Adipose tissue (tissue), 3 donors: Measurements from ENCODE around the gene TMEM91. TPM values are rescaled to one million over a fixed set of nuclear protein-coding genes. Genes with fewer than 3 reads are reported as not detected.

Source experiments
- H3K27ac ChIP-seq: one replicate; pipeline ENCODE4 v1.5.1; 2013; ENCODE audit warnings: low read depth, low read length
- WGBS, 3 donors: extraction: QIAGEN DNeasy Blood & Tissue Kit; methylation state at CpG; one replicate each; pipeline ENCODE4 v1.1.7; 2013; 5-methylcytosine and 5-hydroxymethylcytosine counted together
- polyA plus RNA-seq, 3 donors: library from polyadenylated mRNA; stranded (reverse); fragments of 200-250 nt; gene quantifications; one replicate each; pipeline ENCODE4 v1.2.3, GENCODE V29; 2013
- donor health status: healthy with polysubstance abuse.
- donor health status: Bipolar disorder and iron deficiency.
- donor health status: healthy.

Gene TMEM91
- polyA plus RNA-seq, 3 donors, result 10.2 to 24.2 (median 12.2) TPM

GRCh38 chr19:41352279-41352608, 24.1 kb upstream of the TMEM91 start:
- H3K27ac ChIP-seq, result peak overlapping the region; percentile 7
- WGBS, 3 donors, result 0 to 2% (median 1%) methylated on average over 12 of the region's 12 CpGs

- no peak overlapping the region for H3K27ac ChIP-seq
- WGBS, 3 donors, result 0 to 1% (median 1%) methylated on average over 65 to 71 of the region's 71 CpGs
Observed at GRCh38 chr19:41352609-41353465, 23.5 kb upstream of the TMEM91 start.

GRCh38 chr19:41353466-41354342, 22.6 kb upstream of the TMEM91 start, which contains the start of gene TGFB1:
TSS of gene TGFB1 (minus strand) at chr19:41353922. CDS start at chr19:41353044, 878 bp downstream.
- 1% methylated on average over 44 to 78 of the region's 78 CpGs for WGBS, 3 donors
- peak within 1 kb of the TSS; percentile 62 for H3K27ac ChIP-seq

GRCh38 chr19:41354343-41354953, 21.9 kb upstream of the TMEM91 start:
- 89 to 92% (median 90%) methylated on average over 23 of the region's 23 CpGs for WGBS, 3 donors
- no peak overlapping the region for H3K27ac ChIP-seq

- no peak overlapping the region for H3K27ac ChIP-seq
Observed at GRCh38 chr19:41355035-41355434, 21.3 kb upstream of the TMEM91 start.

GRCh38 chr19:41355802-41356201, 20.5 kb upstream of the TMEM91 start:
- no peak overlapping the region for H3K27ac ChIP-seq

More at GRCh38 chr19:41355035-41355434, 21.3 kb upstream of the TMEM91 start:
- 88 to 100% (median 100%) methylated on average over 1 of the region's 1 CpG for WGBS, 3 donors

GRCh38 chr19:41356984-41357739, 19.2 kb upstream of the TMEM91 start:
- 66 to 79% (median 69%) methylated on average over 11 of the region's 11 CpGs for WGBS, 3 donors
- no peak overlapping the region for H3K27ac ChIP-seq

More at GRCh38 chr19:41355802-41356201, 20.5 kb upstream of the TMEM91 start:
- 49 to 79% (median 63%) methylated on average over 3 of the region's 3 CpGs for WGBS, 3 donors

GRCh38 chr19:41357746-41358145, 18.6 kb upstream of the TMEM91 start:
- WGBS, 3 donors, result 92 to 94% (median 93%) methylated on average over 13 of the region's 13 CpGs
- H3K27ac ChIP-seq, result no peak overlapping the region

- WGBS, 3 donors, result 88 to 100% (median 95%) methylated on average over 1 of the region's 1 CpG
- H3K27ac ChIP-seq, result no peak overlapping the region
Observed at GRCh38 chr19:41359741-41360140, 16.6 kb upstream of the TMEM91 start.

GRCh38 chr19:41362143-41362847, 14.0 kb upstream of the TMEM91 start:
- H3K27ac ChIP-seq, result no peak overlapping the region
- 74 to 89% (median 83%) methylated on average over 8 to 10 of the region's 10 CpGs for WGBS, 3 donors

GRCh38 chr19:41363371-41363752, 13.0 kb upstream of the TMEM91 start:
- 43 to 51% (median 49%) methylated on average over 6 of the region's 6 CpGs for WGBS, 3 donors
- no peak overlapping the region for H3K27ac ChIP-seq

GRCh38 chr19:41363753-41364523, 12.4 kb upstream of the TMEM91 start, which contains the start of gene B9D2:
TSS of gene B9D2 (minus strand) at chr19:41364149. CDS start at chr19:41363519, 630 bp downstream.
- H3K27ac ChIP-seq, result peak within 1 kb of the TSS; percentile 77
- 0 to 1% (median 0%) methylated on average over 56 of the region's 56 CpGs for WGBS, 3 donors

- 67 to 74% (median 69%) methylated on average over 14 of the region's 14 CpGs for WGBS, 3 donors
- no peak overlapping the region for H3K27ac ChIP-seq
Observed at GRCh38 chr19:41364524-41365391, 11.6 kb upstream of the TMEM91 start.

- no peak overlapping the region for H3K27ac ChIP-seq
- 95 to 100% (median 100%) methylated on average over 1 of the region's 1 CpG for WGBS, 3 donors
Observed at GRCh38 chr19:41366089-41366488, 10.2 kb upstream of the TMEM91 start.

GRCh38 chr19:41367848-41368301, 8.5 kb upstream of the TMEM91 start:
- WGBS, 3 donors, result 25 to 54% (median 50%) methylated on average over 6 of the region's 6 CpGs
- H3K27ac ChIP-seq, result no peak overlapping the region

- WGBS, 3 donors, result 91 to 98% (median 93%) methylated on average over 2 of the region's 2 CpGs
- H3K27ac ChIP-seq, result no peak overlapping the region
Observed at GRCh38 chr19:41369769-41370168, 6.6 kb upstream of the TMEM91 start.
